Neural progenitor cell (in vitro differentiated cells): ENCODE data around the gene AP2B1. TPM values are rescaled to one million over a fixed set of nuclear protein-coding genes. Genes with fewer than 3 reads are reported as not detected.
A peak's percentile ranks its signal among the peaks of the same experiment; 100 is the strongest.

Source experiments
- DNase-seq: peaks from one replicate; pipeline ENCODE4 v3.0.0-alpha.2; 2016; ENCODE audit warnings: low spot score
- H2AFZ ChIP-seq: fragments of 200-600 bp; sonication (generic); replicated peaks from 2 replicates; pipeline ENCODE4 v1.6.1; 2016; ENCODE audit warnings: antibody characterized with exemption
- H3F3A ChIP-seq: fragments of 200-600 bp; sonication (generic); 2 replicates; pipeline ENCODE4 v1.6.1; 2016; ENCODE audit warnings: antibody characterized with exemption, low read depth
- H3K27ac ChIP-seq: fragments of 200-600 bp; sonication (generic); 2 replicates; pipeline ENCODE4 v1.5.1; 2016; ENCODE audit warnings: mild to moderate bottlenecking
- H3K27me3 ChIP-seq: fragments of 200-600 bp; sonication (generic); 2 replicates; pipeline ENCODE4 v1.6.1; 2016; ENCODE audit warnings: mild to moderate bottlenecking, moderate library complexity
- H3K36me3 ChIP-seq: fragments of 200-600 bp; sonication (generic); 2 replicates; pipeline ENCODE4 v1.5.1; 2016
- H3K4me1 ChIP-seq: fragments of 200-600 bp; sonication (generic); 2 replicates; pipeline ENCODE4 v1.6.1; 2016; ENCODE audit warnings: mixed run types
- H3K4me2 ChIP-seq: fragments of 200-600 bp; sonication (generic); 2 replicates; pipeline ENCODE4 v1.6.1; 2016
- H3K4me3 ChIP-seq: fragments of 200-600 bp; sonication (generic); 2 replicates; pipeline ENCODE4 v1.5.1; 2016
- H3K79me2 ChIP-seq: fragments of 200-600 bp; sonication (generic); 2 replicates; pipeline ENCODE4 v1.6.1; 2016; ENCODE audit warnings: low read depth
- H3K9ac ChIP-seq: fragments of 200-600 bp; sonication (generic); 2 replicates; pipeline ENCODE4 v1.6.1; 2016
- H3K9me3 ChIP-seq: fragments of 200-600 bp; sonication (generic); 2 replicates; pipeline ENCODE4 v1.5.1; 2016; ENCODE audit warnings: low read depth
- H4K20me1 ChIP-seq: fragments of 200-600 bp; sonication (generic); 2 replicates; pipeline ENCODE4 v1.6.1; 2016; ENCODE audit warnings: low read depth
- H3K27ac Mint-ChIP-seq: 3 replicates; pipeline ENCODE4 v1.8.0; 2021; ENCODE audit warnings: mixed read lengths
- H3K27me3 Mint-ChIP-seq: 2 replicates; pipeline ENCODE4 v1.8.0; 2022; ENCODE audit warnings: low read depth, mild to moderate bottlenecking, inconsistent platforms, moderate library complexity, mixed read lengths; ENCODE audit not compliant: insufficient read depth
- H3K36me3 Mint-ChIP-seq: 3 replicates; pipeline ENCODE4 v1.8.0; 2021; ENCODE audit warnings: mixed read lengths
- H3K4me1 Mint-ChIP-seq: 3 replicates; pipeline ENCODE4 v1.8.0; 2021; ENCODE audit warnings: mixed read lengths
- H3K4me3 Mint-ChIP-seq: 3 replicates; pipeline ENCODE4 v1.8.0; 2021; ENCODE audit warnings: mild to moderate bottlenecking, moderate library complexity, mixed read lengths
- H3K9me3 Mint-ChIP-seq: 3 replicates; pipeline ENCODE4 v1.8.0; 2020; ENCODE audit warnings: mixed read lengths
- CTCF ChIP-seq: fragments of 200-600 bp; sonication (generic); IDR thresholded peaks from 2 replicates; pipeline ENCODE4 v1.5.1; 2017; ENCODE audit warnings: antibody characterized with exemption, mild to moderate bottlenecking
- EZH2 ChIP-seq: fragments of 200-600 bp; sonication (generic); IDR thresholded peaks from 2 replicates; pipeline ENCODE4 v1.6.1; 2017; ENCODE audit warnings: antibody characterized with exemption, mild to moderate bottlenecking, moderate library complexity
- EZH2phosphoT487 ChIP-seq: fragments of 200-600 bp; sonication (generic); IDR thresholded peaks from 2 replicates; pipeline ENCODE4 v1.6.1; 2017; ENCODE audit warnings: antibody characterized with exemption
- total RNA-seq: library from RNA; depleted of rRNA; stranded (reverse); fragments of >200 nt; gene quantifications from 2 replicates; pipeline ENCODE4 v1.2.3, GENCODE V29; 2015; ENCODE audit warnings: low replicate concordance

AP2B1 gene
- total RNA-seq, 1 donor from 2014 or later: 125 TPM

- Histone ChIP-seq H2AFZ (no peak overlapping the region), H3K9ac (no peak overlapping the region), H4K20me1 (no peaks in the 10 kb centered on the region), H3K27ac (no peak overlapping the region), H3K4me1 (no peaks in the 10 kb centered on the region), H3F3A (no peaks in the 10 kb centered on the region), H3K27me3 (no peaks in the 10 kb centered on the region), H3K36me3 (no peaks in the 10 kb centered on the region), H3K4me2 (no peak overlapping the region), H3K79me2 (no peaks in the 10 kb centered on the region), H3K9me3 (no peaks in the 10 kb centered on the region), H3K4me3 (no peak overlapping the region)
- H3K9me3 Mint-ChIP-seq: no peaks in the 10 kb centered on the region
- TF ChIP-seq EZH2 (no peak), CTCF (no peak), EZH2phosphoT487 (no peak)
- H3K27ac Mint-ChIP-seq: no peak overlapping the region
- H3K4me3 Mint-ChIP-seq: no peak overlapping the region
- DNase-seq: no peak
- H3K36me3 Mint-ChIP-seq: peaks cover 8% of the 10 kb centered on the region
- no peaks in the 10 kb centered on the region for H3K4me1 Mint-ChIP-seq
- H3K27me3 Mint-ChIP-seq: no peaks in the 10 kb centered on the region
Observed at GRCh38 chr17:35666070-35666469, 78.9 kb downstream of the AP2B1 start.

GRCh38 chr17:35666967-35667532 lies 79.9 kb downstream of the AP2B1 start:
- DNase-seq: no peak
- no peaks in the 10 kb centered on the region for H3K4me1 Mint-ChIP-seq
- no peak overlapping the region for H3K9ac ChIP-seq
- TF ChIP-seq EZH2 (no peak), EZH2phosphoT487 (no peak), CTCF (no peak)
- no peak overlapping the region for H3K27ac ChIP-seq
- no peaks in the 10 kb centered on the region for H4K20me1 ChIP-seq
- H3K27ac Mint-ChIP-seq: no peak overlapping the region
- H3K4me3 Mint-ChIP-seq: no peak overlapping the region
- no peak overlapping the region for H2AFZ ChIP-seq
- H3F3A ChIP-seq: no peaks in the 10 kb centered on the region
- H3K36me3 ChIP-seq: no peaks in the 10 kb centered on the region
- peaks cover 11% of the 10 kb centered on the region for H3K36me3 Mint-ChIP-seq
- no peak overlapping the region for H3K4me3 ChIP-seq
- H3K27me3 Mint-ChIP-seq: no peaks in the 10 kb centered on the region
- no peaks in the 10 kb centered on the region for H3K9me3 ChIP-seq
- no peaks in the 10 kb centered on the region for H3K9me3 Mint-ChIP-seq
- no peaks in the 10 kb centered on the region for H3K4me1 ChIP-seq
- no peaks in the 10 kb centered on the region for H3K79me2 ChIP-seq
- no peaks in the 10 kb centered on the region for H3K27me3 ChIP-seq
- no peak overlapping the region for H3K4me2 ChIP-seq

GRCh38 chr17:35668802-35669201 lies 81.7 kb downstream of the AP2B1 start:
- Mint-ChIP-seq H3K27me3 (no peaks in the 10 kb centered on the region), H3K4me1 (no peaks in the 10 kb centered on the region), H3K4me3 (no peak overlapping the region), H3K9me3 (no peaks in the 10 kb centered on the region), H3K36me3 (peaks cover 10% of the 10 kb centered on the region), H3K27ac (peak overlapping the region; percentile 15)
- DNase-seq: no peak
- H3K36me3 ChIP-seq: no peaks in the 10 kb centered on the region
- H3K9me3 ChIP-seq: no peaks in the 10 kb centered on the region
- H3K79me2 ChIP-seq: no peaks in the 10 kb centered on the region
- no peaks in the 10 kb centered on the region for H3F3A ChIP-seq
- H2AFZ ChIP-seq: no peak overlapping the region
- H3K27me3 ChIP-seq: no peaks in the 10 kb centered on the region
- H3K4me3 ChIP-seq: no peak overlapping the region
- TF ChIP-seq EZH2phosphoT487 (no peak), CTCF (no peak), EZH2 (no peak)
- no peak overlapping the region for H3K4me2 ChIP-seq
- H3K9ac ChIP-seq: no peak overlapping the region
- H4K20me1 ChIP-seq: no peaks in the 10 kb centered on the region
- H3K27ac ChIP-seq: no peak overlapping the region
- H3K4me1 ChIP-seq: no peaks in the 10 kb centered on the region
